OCI-LY3 (cell line): ENCODE data around the gene KCNMA1.

Experiments used
- H2AFZ ChIP-seq: fragments of 200-600, 300-600 bp; shearing (Covaris generic); 2 replicates; pipeline ENCODE4 v1.6.0; 2014; ENCODE audit warnings: antibody characterized with exemption, low read depth, low read length
- H3K27ac ChIP-seq: fragments of 200-600, 300-600 bp; sonication (generic); 2 replicates; pipeline ENCODE4 v1.5.1; 2014; ENCODE audit warnings: mild to moderate bottlenecking, low read length, moderate library complexity, mixed read lengths
- H3K27me3 ChIP-seq: fragments of 200-600, 300-600 bp; sonication (generic); 2 replicates; pipeline ENCODE4 v1.6.1; 2014; ENCODE audit warnings: low read depth, low read length, mixed read lengths
- H3K36me3 ChIP-seq: fragments of 200-600, 300-600 bp; sonication (generic); replicated peaks from 2 replicates; pipeline ENCODE3; 2014; ENCODE audit warnings: low read depth, low read length, mixed read lengths
- H3K4me1 ChIP-seq: fragments of 300-600, 200-600 bp; sonication (generic); 2 replicates; pipeline ENCODE4 v1.6.1; 2014; ENCODE audit warnings: low read length, mixed read lengths
- H3K4me2 ChIP-seq: fragments of 200-600, 300-600 bp; sonication (generic); 2 replicates; pipeline ENCODE4 v1.6.1; 2014; ENCODE audit warnings: low read length, mixed read lengths
- H3K4me3 ChIP-seq: fragments of 300-600, 200-600 bp; sonication (generic); 2 replicates; pipeline ENCODE4 v1.5.1; 2014; ENCODE audit warnings: antibody characterized with exemption, mild to moderate bottlenecking, low read length, moderate library complexity
- H3K79me2 ChIP-seq: fragments of 300-600, 200-600 bp; shearing (Covaris generic); 2 replicates; pipeline ENCODE4 v1.6.1; 2014; ENCODE audit warnings: mild to moderate bottlenecking, low read length, mixed read lengths
- H3K9ac ChIP-seq: fragments of 300-600, 200-600 bp; shearing (Covaris generic); 2 replicates; pipeline ENCODE4 v1.6.0; 2014; ENCODE audit warnings: mild to moderate bottlenecking, low read length, moderate library complexity
- H3K9me3 ChIP-seq: fragments of 200-600, 300-600 bp; shearing (Covaris generic); 2 replicates; pipeline ENCODE4 v1.6.1; 2014; ENCODE audit warnings: low read length, mixed read lengths; ENCODE audit not compliant: insufficient read depth
- H4K20me1 ChIP-seq: fragments of 200-600, 300-600 bp; sonication (generic); 2 replicates; pipeline ENCODE4 v1.6.1; 2016; ENCODE audit warnings: low read length, mixed read lengths; ENCODE audit not compliant: insufficient read depth
- CTCF ChIP-seq: fragments of 200-600, 300-600 bp; sonication (generic); IDR thresholded peaks from 2 replicates; pipeline ENCODE4 v1.5.1; 2014; ENCODE audit warnings: antibody characterized with exemption, low read length, low read depth
- EZH2phosphoT487 ChIP-seq: fragments of 200-600 bp; shearing (Covaris generic); IDR thresholded peaks from 2 replicates; pipeline ENCODE4 v1.6.1; 2018; ENCODE audit warnings: antibody characterized with exemption, mixed run types, low read depth

Gene KCNMA1

GRCh38 chr10:77164616-77165311 is 472.8 kb downstream of the KCNMA1 start:
- H3K4me2 ChIP-seq, result no peak overlapping the region

GRCh38 chr10:77163670-77164348 is 473.8 kb downstream of the KCNMA1 start:
- Histone ChIP-seq H3K79me2 (no peaks in the 10 kb centered on the region), H3K9ac (no peak overlapping the region), H4K20me1 (peaks cover 3% of the 10 kb centered on the region; the same call in 1 of the 2 replicates), H3K36me3 (no peaks in the 10 kb centered on the region), H3K4me1 (peaks cover 12% of the 10 kb centered on the region), H3K4me2 (peak overlapping the region; percentile 44), H3K9me3 (no peaks in the 10 kb centered on the region), H3K27ac (no peak overlapping the region), H3K27me3 (no peaks in the 10 kb centered on the region), H3K4me3 (no peak overlapping the region), H2AFZ (no peak overlapping the region)
- no peak for TF ChIP-seq EZH2phosphoT487
- TF ChIP-seq CTCF, result no peak

More at GRCh38 chr10:77164616-77165311, 472.8 kb downstream of the KCNMA1 start:
- no peaks in the 10 kb centered on the region for H3K36me3 ChIP-seq
- peaks cover 12% of the 10 kb centered on the region for H3K4me1 ChIP-seq
- H3K79me2 ChIP-seq, result no peaks in the 10 kb centered on the region
- no peak for TF ChIP-seq EZH2phosphoT487
- no peak for TF ChIP-seq CTCF
- H3K27ac ChIP-seq, result no peak overlapping the region
- 0 out of 2 replicates have a peak, but pooled peaks cover 3% of the 10 kb centered on the region for H4K20me1 ChIP-seq
- no peaks in the 10 kb centered on the region for H3K9me3 ChIP-seq
- no peaks in the 10 kb centered on the region for H3K27me3 ChIP-seq
- no peak overlapping the region for H2AFZ ChIP-seq
- H3K9ac ChIP-seq, result no peak overlapping the region
- no peak overlapping the region for H3K4me3 ChIP-seq

GRCh38 chr10:77162697-77163096 is 474.9 kb downstream of the KCNMA1 start:
- H3K36me3 ChIP-seq, result no peaks in the 10 kb centered on the region
- H4K20me1 ChIP-seq, result peaks cover 3% of the 10 kb centered on the region; the same call in 1 of the 2 replicates
- H3K9ac ChIP-seq, result no peak overlapping the region
- no peak overlapping the region for H3K27ac ChIP-seq
- H3K9me3 ChIP-seq, result no peaks in the 10 kb centered on the region
- H2AFZ ChIP-seq, result no peak overlapping the region
- TF ChIP-seq EZH2phosphoT487 (no peak), CTCF (no peak)
- peaks cover 12% of the 10 kb centered on the region for H3K4me1 ChIP-seq
- no peak overlapping the region for H3K4me2 ChIP-seq
- H3K27me3 ChIP-seq, result no peaks in the 10 kb centered on the region
- H3K4me3 ChIP-seq, result no peak overlapping the region
- no peaks in the 10 kb centered on the region for H3K79me2 ChIP-seq

GRCh38 chr10:77160679-77161078 is 476.9 kb downstream of the KCNMA1 start:
- TF ChIP-seq EZH2phosphoT487 (no peak), CTCF (no peak)
- Histone ChIP-seq H3K4me2 (no peak overlapping the region), H3K4me1 (peaks cover 12% of the 10 kb centered on the region), H3K27ac (no peak overlapping the region), H2AFZ (no peak overlapping the region), H3K36me3 (no peaks in the 10 kb centered on the region), H3K79me2 (no peaks in the 10 kb centered on the region), H4K20me1 (peaks cover 3% of the 10 kb centered on the region; the same call in 1 of the 2 replicates), H3K27me3 (no peaks in the 10 kb centered on the region), H3K9ac (no peak overlapping the region), H3K9me3 (no peaks in the 10 kb centered on the region), H3K4me3 (no peak overlapping the region)
